BLaER1 (cell line): ENCODE results near the gene RNF39.
"Not testable (repeated sequence)": the region's sequence is repeated elsewhere in the genome, so short reads cannot be mapped to it uniquely, and the experiment has no call there.

ENCODE experiments used
- H3K27ac ChIP-seq: shearing (Covaris generic); formaldehyde crosslinking; 2 replicates; pipeline ENCODE4 v1.8.1; 2022
- H3K27me3 ChIP-seq: shearing (Covaris generic); formaldehyde crosslinking; 2 replicates; pipeline ENCODE4 v1.8.1; 2022
- H3K36me3 ChIP-seq: shearing (Covaris generic); formaldehyde crosslinking; 2 replicates; pipeline ENCODE4 v1.8.1; 2022
- H3K4me1 ChIP-seq: shearing (Covaris generic); formaldehyde crosslinking; 2 replicates; pipeline ENCODE4 v1.8.1; 2022
- H3K4me2 ChIP-seq: shearing (Covaris generic); formaldehyde crosslinking; 2 replicates; pipeline ENCODE4 v1.8.1; 2022
- H3K4me3 ChIP-seq: shearing (Covaris generic); formaldehyde crosslinking; 2 replicates; pipeline ENCODE4 v1.8.1; 2022
- H3K9ac ChIP-seq: shearing (Covaris generic); formaldehyde crosslinking; 2 replicates; pipeline ENCODE4 v1.8.1; 2022
- H3K9me3 ChIP-seq: shearing (Covaris generic); formaldehyde crosslinking; 2 replicates; pipeline ENCODE4 v1.8.1; 2022
- H4K20me1 ChIP-seq: shearing (Covaris generic); formaldehyde crosslinking; 2 replicates; pipeline ENCODE4 v1.8.1; 2022
- Cebpa-rat ChIP-seq: shearing (Covaris generic); IDR thresholded peaks from 2 replicates; pipeline ENCODE4 v1.8.1; 2022

Gene RNF39

GRCh38 chr6:30075094-30075789, at the start of gene RNF39:
Gene RNF39, minus strand, starts transcription at chr6:30075769. Its CDS starts 184 bp downstream, at chr6:30075585.
- Histone ChIP-seq H3K4me2 (peak within 1 kb of the TSS; percentile 86), H3K9ac (0 out of 2 replicates have a peak within 1 kb of the TSS, but pooled peaks have one; percentile 19), H3K27ac (no peak within 1 kb of the TSS)

GRCh38 chr6:30122515-30122914, 46.9 kb upstream of the RNF39 start:
- no peaks in the 10 kb centered on the region for H3K36me3 ChIP-seq
- no peaks in the 10 kb centered on the region for H3K9me3 ChIP-seq
- H3K27me3 ChIP-seq, result peaks cover 7% of the 10 kb centered on the region
- no peaks in the 10 kb centered on the region for H4K20me1 ChIP-seq
- no peak overlapping the region for H3K27ac ChIP-seq
- H3K4me3 ChIP-seq, result no peak overlapping the region
- H3K9ac ChIP-seq, result no peak overlapping the region
- TF ChIP-seq Cebpa-rat, result no peak
- peaks cover 38% of the 10 kb centered on the region for H3K4me1 ChIP-seq
- no peak overlapping the region for H3K4me2 ChIP-seq

More at GRCh38 chr6:30075094-30075789, at the start of gene RNF39:
- peak within 1 kb of the TSS; percentile 57 for H3K4me3 ChIP-seq
- H3K4me1 ChIP-seq, result peaks cover 38% of the 10 kb centered on the region
- peaks cover 10% of the 10 kb centered on the region for H3K36me3 ChIP-seq
- peaks cover 44% of the 10 kb centered on the region for H4K20me1 ChIP-seq
- no peaks in the 10 kb centered on the region for H3K9me3 ChIP-seq
- peaks cover 80% of the 10 kb centered on the region for H3K27me3 ChIP-seq
- TF ChIP-seq Cebpa-rat, result no peak

GRCh38 chr6:30121446-30122366, 46.1 kb upstream of the RNF39 start:
- H3K27ac ChIP-seq, result no peak overlapping the region
- H4K20me1 ChIP-seq, result no peaks in the 10 kb centered on the region
- no peak overlapping the region for H3K4me2 ChIP-seq
- H3K27me3 ChIP-seq, result no peaks in the 10 kb centered on the region
- no peaks in the 10 kb centered on the region for H3K36me3 ChIP-seq
- H3K4me1 ChIP-seq, result peaks cover 38% of the 10 kb centered on the region
- TF ChIP-seq Cebpa-rat, result no peak
- H3K9me3 ChIP-seq, result no peaks in the 10 kb centered on the region
- H3K9ac ChIP-seq, result no peak overlapping the region
- H3K4me3 ChIP-seq, result no peak overlapping the region

GRCh38 chr6:30118691-30119090, 43.1 kb upstream of the RNF39 start:
- H3K9me3 ChIP-seq, H3K9ac ChIP-seq, H3K4me3 ChIP-seq, H3K27me3 ChIP-seq, H3K4me2 ChIP-seq, H3K36me3 ChIP-seq, H4K20me1 ChIP-seq, H3K27ac ChIP-seq: not testable (repeated sequence)
- peaks cover 37% of the 10 kb centered on the region for H3K4me1 ChIP-seq

GRCh38 chr6:30116724-30117123, 41.2 kb upstream of the RNF39 start:
- Histone ChIP-seq H3K36me3 (no peaks in the 10 kb centered on the region), H4K20me1 (no peaks in the 10 kb centered on the region), H3K27ac (no peak overlapping the region), H3K4me3 (no peak overlapping the region), H3K27me3 (no peaks in the 10 kb centered on the region; the same call in 1 of the 2 replicates), H3K4me2 (peak overlapping the region; percentile 28; the same call in 1 of the 2 replicates), H3K4me1 (peaks cover 39% of the 10 kb centered on the region), H3K9me3 (no peaks in the 10 kb centered on the region), H3K9ac (no peak overlapping the region)
- no peak for TF ChIP-seq Cebpa-rat

GRCh38 chr6:30113841-30114240, 38.3 kb upstream of the RNF39 start:
- Histone ChIP-seq H4K20me1 (no peaks in the 10 kb centered on the region), H3K4me3 (no peak overlapping the region), H3K27me3 (peaks cover 5% of the 10 kb centered on the region; the same call in 1 of the 2 replicates), H3K4me2 (peak overlapping the region; percentile 3; the same call in 1 of the 2 replicates), H3K4me1 (peaks cover 50% of the 10 kb centered on the region), H3K9ac (no peak overlapping the region), H3K9me3 (no peaks in the 10 kb centered on the region), H3K36me3 (no peaks in the 10 kb centered on the region), H3K27ac (no peak overlapping the region)
- TF ChIP-seq Cebpa-rat, result no peak

GRCh38 chr6:30113003-30113759, 37.6 kb upstream of the RNF39 start, which contains the start of gene TRIM31:
Gene TRIM31, minus strand, starts transcription at chr6:30113090. Its CDS starts 285 bp downstream, at chr6:30112805.
- H4K20me1 ChIP-seq, result no peaks in the 10 kb centered on the region
- peaks cover 43% of the 10 kb centered on the region for H3K4me1 ChIP-seq
- no peak within 1 kb of the TSS for H3K9ac ChIP-seq
- peaks cover 5% of the 10 kb centered on the region; the same call in 1 of the 2 replicates for H3K27me3 ChIP-seq
- peak within 1 kb of the TSS; percentile 3; the same call in 1 of the 2 replicates for H3K4me2 ChIP-seq
- H3K4me3 ChIP-seq, result no peak within 1 kb of the TSS
- no peak for TF ChIP-seq Cebpa-rat
- no peaks in the 10 kb centered on the region for H3K36me3 ChIP-seq
- no peaks in the 10 kb centered on the region for H3K9me3 ChIP-seq
- no peak within 1 kb of the TSS for H3K27ac ChIP-seq

GRCh38 chr6:30112402-30112994, 36.9 kb upstream of the RNF39 start:
- Histone ChIP-seq H3K9me3 (no peaks in the 10 kb centered on the region), H4K20me1 (no peaks in the 10 kb centered on the region), H3K4me2 (no peak overlapping the region), H3K27me3 (peaks cover 5% of the 10 kb centered on the region; the same call in 1 of the 2 replicates), H3K27ac (no peak overlapping the region), H3K9ac (no peak overlapping the region), H3K36me3 (no peaks in the 10 kb centered on the region), H3K4me3 (no peak overlapping the region), H3K4me1 (peaks cover 41% of the 10 kb centered on the region)
- no peak for TF ChIP-seq Cebpa-rat

GRCh38 chr6:30111266-30111856, 35.8 kb upstream of the RNF39 start:
- Histone ChIP-seq H3K4me3 (no peak overlapping the region), H3K9me3 (no peaks in the 10 kb centered on the region), H3K4me1 (peaks cover 30% of the 10 kb centered on the region), H3K36me3 (no peaks in the 10 kb centered on the region), H3K4me2 (peak overlapping the region; percentile 73), H3K27ac (no peak overlapping the region), H3K9ac (no peak overlapping the region), H4K20me1 (no peaks in the 10 kb centered on the region), H3K27me3 (peaks cover 5% of the 10 kb centered on the region; the same call in 1 of the 2 replicates)
- TF ChIP-seq Cebpa-rat, result no peak
